PC-3 (cell line): ENCODE measurements around the gene ANAPC15. TPM values are rescaled to one million over a fixed set of nuclear protein-coding genes. Genes with fewer than 3 reads are reported as not detected.

Experiments
- ATAC-seq: fragments of 200-7000 bp; cut with Tn5 transposase; 2 replicates; pipeline ENCODE4 v1.9.1; 2020; ENCODE audit warnings: mild to moderate bottlenecking, moderate library complexity
- BruUV-seq: library from RNA; stranded (reverse); fragments of 400-500 nt; replicated peaks from 2 replicates; lab custom pipeline; 2021; lab: Mats Ljungman, UMichigan
- CTCF ChIA-PET: fragments of 300-600 bp; sonication (Branson Sonifier 250); formaldehyde crosslinking; loops from one replicate; lab custom pipeline; 2022; ENCODE audit warnings: antibody characterized with exemption; lab: Charles Lee
- POLR2A ChIA-PET: fragments of 300-600 bp; sonication (Branson Sonifier 250); formaldehyde crosslinking; loops from one replicate; lab custom pipeline; 2022; ENCODE audit warnings: antibody characterized with exemption; ENCODE audit not compliant: unreplicated experiment; lab: Charles Lee
- DNase-seq: peaks from one replicate; pipeline ENCODE4 v3.0.0-alpha.2; 2015
- H2AFZ ChIP-seq: fragments of 300-600 bp; sonication (generic); 2 replicates; pipeline ENCODE4 v1.6.0; 2016; ENCODE audit warnings: antibody characterized with exemption, low read length
- H3F3A ChIP-seq: fragments of 300-600 bp; sonication (generic); one replicate; pipeline ENCODE4 v1.6.0; 2017; ENCODE audit warnings: antibody characterized with exemption, low read length, control low read depth, mild to moderate bottlenecking; ENCODE audit not compliant: unreplicated experiment
- H3K27ac ChIP-seq: fragments of 300-600 bp; sonication (generic); 2 replicates; pipeline ENCODE4 v1.5.1; 2016; ENCODE audit warnings: mild to moderate bottlenecking, low read length
- H3K27me3 ChIP-seq: fragments of 300-600 bp; sonication (generic); 2 replicates; pipeline ENCODE4 v1.6.1; 2016; ENCODE audit warnings: low read length, mixed read lengths
- H3K36me3 ChIP-seq: fragments of 300-600 bp; sonication (generic); 2 replicates; pipeline ENCODE4 v1.6.1; 2016; ENCODE audit warnings: low read depth, mixed run types, low read length, mixed read lengths
- H3K4me1 ChIP-seq: fragments of 300-600 bp; sonication (generic); 2 replicates; pipeline ENCODE4 v1.5.1; 2016; ENCODE audit warnings: low read length; ENCODE audit not compliant: insufficient read depth
- H3K4me2 ChIP-seq: fragments of 300-600 bp; sonication (generic); 2 replicates; pipeline ENCODE4 v1.6.0; 2016; ENCODE audit warnings: low read length
- H3K4me3 ChIP-seq: fragments of 300-600 bp; sonication (generic); 2 replicates; pipeline ENCODE4 v1.5.1; 2016; ENCODE audit warnings: mild to moderate bottlenecking, low read length, mixed read lengths
- H3K79me2 ChIP-seq: fragments of 300-600 bp; sonication (generic); 2 replicates; pipeline ENCODE4 v1.6.1; 2017; ENCODE audit warnings: low read length, mixed read lengths
- H3K9ac ChIP-seq: fragments of 300-600 bp; sonication (generic); 2 replicates; pipeline ENCODE4 v1.6.0; 2016; ENCODE audit warnings: mild to moderate bottlenecking, low read length
- H3K9me2 ChIP-seq: fragments of 300-600 bp; sonication (generic); replicated peaks from 2 replicates; pipeline ENCODE4 v1.6.1; 2016; ENCODE audit warnings: mixed run types, low read length, mixed read lengths
- H3K9me3 ChIP-seq: fragments of 300-600 bp; sonication (generic); 2 replicates; pipeline ENCODE4 v1.6.1; 2016; ENCODE audit warnings: low read length, mixed read lengths
- H4K20me1 ChIP-seq: fragments of 300-600 bp; sonication (generic); 2 replicates; pipeline ENCODE4 v1.6.1; 2016; ENCODE audit warnings: low read length, mixed read lengths
- CTCF ChIP-seq: fragments of 300-600 bp; sonication (generic); conservative IDR thresholded peaks from 2 replicates; pipeline ENCODE4 v1.5.1; 2017; ENCODE audit warnings: antibody characterized with exemption, low read depth, mild to moderate bottlenecking, low read length
- EZH2 ChIP-seq: fragments of 300-600 bp; sonication (generic); IDR thresholded peaks from one replicate; pipeline ENCODE4 v1.6.1; 2017; ENCODE audit warnings: antibody characterized with exemption, mild to moderate bottlenecking, low read length; ENCODE audit not compliant: unreplicated experiment
- EZH2phosphoT487 ChIP-seq: fragments of 300-600 bp; sonication (generic); IDR thresholded peaks from 2 replicates; pipeline ENCODE4 v1.6.1; 2018; ENCODE audit warnings: mild to moderate bottlenecking, antibody characterized with exemption, low read length, borderline replicate concordance
- intact Hi-C: fragments of 100-400 bp; cut with micrococcal nuclease; formaldehyde crosslinking; loops from 2 replicates; pipeline ENCODE4 v1.9.0; 2023
- total RNA-seq: library from RNA; depleted of rRNA; stranded (reverse); fragments of >200 nt; gene quantifications from 2 replicates; pipeline ENCODE4 v1.2.3, GENCODE V29; 2014

ANAPC15 gene
- total RNA-seq, 1 experiment from 2014 or later: 65.4 TPM

DNA sequence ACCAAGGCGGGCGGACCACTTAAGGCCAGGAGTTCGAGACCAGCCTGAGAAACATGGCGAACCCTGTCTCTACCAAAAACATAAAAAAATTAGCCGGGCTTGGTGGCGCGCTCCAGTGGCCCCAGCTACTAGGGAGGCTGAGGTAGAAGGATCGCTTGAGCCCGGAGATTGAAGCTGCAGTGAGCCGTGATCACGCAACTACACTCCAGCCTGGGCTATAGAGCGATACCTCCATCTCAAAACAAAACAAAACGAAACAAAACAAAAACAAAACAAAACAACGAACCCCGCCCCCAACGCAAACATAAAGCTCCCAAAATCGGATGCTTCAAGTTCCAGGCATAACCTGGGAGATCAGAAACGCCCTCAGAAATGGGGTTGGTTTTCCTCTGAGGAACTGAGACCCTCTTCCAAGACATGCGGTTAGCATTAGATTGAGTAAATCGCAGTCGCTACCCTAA, 31.3 kb downstream of the ANAPC15 start:
- CTCF ChIA-PET: interaction anchor here (1.4 kb wide), 1 partner anchor 10 kb away, joined by 4 read pairs; no protein-coding TSS in a partner anchor

GRCh38 chr11:72080326-72081183, 31.9 kb downstream of the ANAPC15 start, which contains the start of the genes LRRC51 and NUMA1:
Gene LRRC51, plus strand, starts transcription at chr11:72080850. Its CDS starts 8,234 bp downstream, at chr11:72089084.
Gene NUMA1, minus strand, starts transcription at chr11:72080542. Its CDS starts 44,599 bp downstream, at chr11:72035943.
- no peaks in the 10 kb centered on the region for H3K27me3 ChIP-seq
- peaks cover 12% of the 10 kb centered on the region; the same call in 1 of the 2 replicates for H4K20me1 ChIP-seq
- ChIA-PET POLR2A (no interaction called here), CTCF (no interaction called here)
- H3K36me3 ChIP-seq: no peaks in the 10 kb centered on the region; the same call in 1 of the 2 replicates
- H3K9me2 ChIP-seq: no peaks in the 10 kb centered on the region
- peaks cover 47% of the 10 kb centered on the region for H3K79me2 ChIP-seq
- peak within 1 kb of the TSS; percentile 86 for H3K4me3 ChIP-seq
- peak within 1 kb of the TSS; percentile 78 for H3K9ac ChIP-seq
- intact Hi-C loops: loop anchor here (1.0 to 2.0 kb wide), 5 partner anchors 8 to 56 kb away; partner anchors contain the start of genes ANAPC15 and LAMTOR1
- H3K9me3 ChIP-seq: no peaks in the 10 kb centered on the region
- H3K4me1 ChIP-seq: peaks cover 31% of the 10 kb centered on the region
- peak within 1 kb of the TSS; percentile 85 for H3K4me2 ChIP-seq
- peak within 1 kb of the TSS; percentile 69 for H3K27ac ChIP-seq
- no TSS peak for BruUV-seq
- H3F3A ChIP-seq: no peaks in the 10 kb centered on the region
- peak; percentile 93 for ATAC-seq
- peak; percentile 100 for DNase-seq
- TF ChIP-seq EZH2phosphoT487 (no peak), EZH2 (no peak), CTCF (no peak)
- peak within 1 kb of the TSS; percentile 93 for H2AFZ ChIP-seq

More for the DNA sequence above, 31.3 kb downstream of the ANAPC15 start:
- no peaks in the 10 kb centered on the region for H3F3A ChIP-seq
- H2AFZ ChIP-seq: peak overlapping the region; percentile 93
- intact Hi-C loops: loop anchor here (2.0 kb wide), 1 partner anchor 56 kb away; no protein-coding TSS in a partner anchor
- POLR2A ChIA-PET: no interaction called here
- peak overlapping the region; percentile 85 for H3K4me2 ChIP-seq
- BruUV-seq: TSS peak; percentile 73
- H3K9me2 ChIP-seq: no peaks in the 10 kb centered on the region
- H3K27ac ChIP-seq: peak overlapping the region; percentile 69
- peaks cover 12% of the 10 kb centered on the region; the same call in 1 of the 2 replicates for H4K20me1 ChIP-seq
- H3K4me3 ChIP-seq: peak overlapping the region; percentile 86
- ATAC-seq: no peak
- H3K27me3 ChIP-seq: no peaks in the 10 kb centered on the region
- no peaks in the 10 kb centered on the region for H3K9me3 ChIP-seq
- peaks cover 41% of the 10 kb centered on the region for H3K79me2 ChIP-seq
- no peaks in the 10 kb centered on the region for H3K36me3 ChIP-seq
- no peak for DNase-seq
- peak overlapping the region; percentile 78 for H3K9ac ChIP-seq
- H3K4me1 ChIP-seq: peaks cover 31% of the 10 kb centered on the region
- TF ChIP-seq EZH2phosphoT487 (no peak), EZH2 (no peak)

- BruUV-seq: no TSS peak
- ChIA-PET CTCF (no interaction called here), POLR2A (no interaction called here)
- Histone ChIP-seq H2AFZ (peak overlapping the region; percentile 69), H3K79me2 (peaks cover 54% of the 10 kb centered on the region), H3K9ac (peak overlapping the region; percentile 78), H3K9me2 (no peaks in the 10 kb centered on the region), H3K4me3 (peak overlapping the region; percentile 86), H3K27me3 (no peaks in the 10 kb centered on the region), H3K9me3 (no peaks in the 10 kb centered on the region), H3K27ac (peak overlapping the region; percentile 69), H4K20me1 (peaks cover 12% of the 10 kb centered on the region; the same call in 1 of the 2 replicates), H3F3A (no peaks in the 10 kb centered on the region), H3K4me2 (peak overlapping the region; percentile 81), H3K36me3 (no peaks in the 10 kb centered on the region; the same call in 1 of the 2 replicates), H3K4me1 (peaks cover 31% of the 10 kb centered on the region)
- TF ChIP-seq CTCF (no peak), EZH2 (no peak), EZH2phosphoT487 (no peak)
- intact Hi-C loops: loop anchor here (1.0 to 2.0 kb wide), 5 partner anchors 8 to 55 kb away; partner anchors contain the start of genes ANAPC15 and LAMTOR1
- no peak for DNase-seq
- ATAC-seq: peak; percentile 11
These were observed 32.6 kb downstream of the ANAPC15 start for GRCh38 chr11:72079819-72080325.
